Gastrocnemius medialis (tissue), 4 donors: ENCODE data around the gene STXBP4. TPM values are rescaled to one million over a fixed set of nuclear protein-coding genes. Genes with fewer than 3 reads are reported as not detected.

ENCODE experiments used
- ATAC-seq, 2 donors: fragments of 150-250 bp; one replicate each; pipeline ENCODE4 v1.9.1; 2016
- DNase-seq, 2 donors: peaks; one replicate each; pipeline ENCODE4 v3.0.0-alpha.2; 2019
- H3K27ac ChIP-seq, 4 donors: fragments of 200-600 bp; sonication (generic); 1 replicate in 1 of 4; 2 replicates in 3 of 4; pipeline ENCODE4 v1.5.1; 2016 to 2018; ENCODE audit warnings: mild to moderate bottlenecking in 2 of 4, moderate library complexity in 1 of 4
- H3K27me3 ChIP-seq, 3 donors: fragments of 200-600 bp; sonication (generic) in 2 of 3; 1 replicate in 1 of 3; 2 replicates in 2 of 3; pipeline versions ENCODE4 v1.5.1 to v1.6.0; 2016 to 2019; ENCODE audit warnings: mild to moderate bottlenecking in 1 of 3, moderate library complexity in 1 of 3
- H3K36me3 ChIP-seq, 2 donors: fragments of 200-600 bp; sonication (generic) in 1 of 2; one replicate each; pipeline ENCODE4 v1.5.1; 2017 to 2018
- H3K4me1 ChIP-seq, 2 donors: fragments of 200-600 bp; sonication (generic) in 1 of 2; one replicate each; pipeline ENCODE4 v1.5.1; 2016 to 2017; ENCODE audit warnings: mild to moderate bottlenecking in 2 of 2
- H3K4me3 ChIP-seq, 4 donors: fragments of 200-600 bp; sonication (generic) in 3 of 4; 1 replicate in 1 of 4; 2 replicates in 3 of 4; pipeline ENCODE4 v1.5.1; 2016 to 2019; ENCODE audit warnings: mild to moderate bottlenecking in 2 of 4
- H3K9me3 ChIP-seq, 3 donors: fragments of 200-600 bp; sonication (generic) in 2 of 3; 1 replicate in 1 of 3; 2 replicates in 2 of 3; pipeline ENCODE4 v1.5.1; 2016 to 2019
- CTCF ChIP-seq, 5 experiments: fragments of 450-650 bp in 3 of 5; fragments of 200-600 bp in 2 of 5; sonication (generic) in 2 of 5; IDR thresholded peaks in 4 of 5; conservative IDR thresholded peaks in 1 of 5; 1 replicate in 4 of 5; 2 replicates in 1 of 5; pipeline ENCODE4 v1.5.1; 2016 to 2019; ENCODE audit warnings: antibody characterized with exemption in 5 of 5, mild to moderate bottlenecking in 3 of 5, moderate library complexity in 3 of 5
- POLR2A ChIP-seq, 2 donors: fragments of 450-650 bp; IDR thresholded peaks; one replicate each; pipeline ENCODE4 v1.6.1; 2017; ENCODE audit warnings: antibody characterized with exemption in 2 of 2, mild to moderate bottlenecking in 2 of 2, moderate library complexity in 2 of 2
- in situ Hi-C, 4 donors: fragments of 200-750 bp; cut with MboI; loops; one replicate each; pipeline versions ENCODE4 v1.15.0 to v1.8.0; 2017; ENCODE audit warnings: low sequenced_read_pairs in 4 of 4
- intact Hi-C: fragments of 100-400 bp; cut with DNase I; formaldehyde crosslinking; loops from one replicate; pipeline ENCODE4 v1.15.1; 2023; ENCODE audit warnings: low total_unique reads
- total RNA-seq, 4 donors: library from RNA; depleted of rRNA; stranded (reverse); fragments of >200 nt; gene quantifications; one replicate each; pipeline versions ENCODE4 v1.1.0 to v1.2.3, GENCODE V29; 2016

Gene STXBP4
- total RNA-seq, 4 donors from 2014 or later: 1.4 to 20.7 (median 9.6) TPM

GRCh38 chr17:55056526-55056925 lies 88.0 kb downstream of the STXBP4 start:
- DNase-seq: no peak
- no peak for ATAC-seq
- intact Hi-C loops: no loop called here
- H3K4me1 ChIP-seq: no peaks in the 10 kb centered on the region
- no peak overlapping the region for H3K4me3 ChIP-seq
- no peaks in the 10 kb centered on the region for H3K27me3 ChIP-seq
- in situ Hi-C loops: loop anchor here in 1 of 4 donors (10.0 kb wide), 1 partner anchor 238 kb away; no protein-coding TSS in a partner anchor
- no peak for TF ChIP-seq POLR2A (IDR thresholded peaks at IDR 0.05)
- TF ChIP-seq CTCF (IDR thresholded peaks at IDR 0.05 in 4 of 5, conservative IDR thresholded peaks at IDR 0.05 in 1 of 5): no peak
- H3K27ac ChIP-seq: no peak overlapping the region
- no peaks in the 10 kb centered on the region for H3K36me3 ChIP-seq
- H3K9me3 ChIP-seq: no peaks in the 10 kb centered on the region

- H3K4me1 ChIP-seq: no peaks in the 10 kb centered on the region
- H3K36me3 ChIP-seq: no peaks in the 10 kb centered on the region
- no peak overlapping the region for H3K27ac ChIP-seq
- no peak for TF ChIP-seq CTCF (IDR thresholded peaks at IDR 0.05 in 4 of 5, conservative IDR thresholded peaks at IDR 0.05 in 1 of 5)
- no peak for TF ChIP-seq POLR2A (IDR thresholded peaks at IDR 0.05)
- no peaks in the 10 kb centered on the region for H3K27me3 ChIP-seq
- ATAC-seq (no peak), DNase-seq (no peak)
- intact Hi-C loops: no loop called here
- H3K9me3 ChIP-seq: no peaks in the 10 kb centered on the region
- H3K4me3 ChIP-seq: no peak overlapping the region
- in situ Hi-C loops: loop anchor here in 1 of 4 donors (10.0 kb wide), 1 partner anchor 238 kb away; no protein-coding TSS in a partner anchor
These were observed 88.6 kb downstream of the STXBP4 start for GRCh38 chr17:55057184-55057583.

- no peak for DNase-seq
- no peaks in the 10 kb centered on the region for H3K36me3 ChIP-seq
- ATAC-seq: no peak
- H3K27ac ChIP-seq: no peak overlapping the region
- no peak overlapping the region for H3K4me3 ChIP-seq
- intact Hi-C loops: no loop called here
- TF ChIP-seq CTCF (IDR thresholded peaks at IDR 0.05 in 4 of 5, conservative IDR thresholded peaks at IDR 0.05 in 1 of 5) (no peak), POLR2A (IDR thresholded peaks at IDR 0.05) (no peak)
- no peaks in the 10 kb centered on the region for H3K27me3 ChIP-seq
- in situ Hi-C loops: loop anchor here in 1 of 4 donors (10.0 kb wide), 1 partner anchor 235 kb away; no protein-coding TSS in a partner anchor
- H3K4me1 ChIP-seq: no peaks in the 10 kb centered on the region
- H3K9me3 ChIP-seq: no peaks in the 10 kb centered on the region
These were observed 91.2 kb downstream of the STXBP4 start for GRCh38 chr17:55059724-55060123.

GRCh38 chr17:55062921-55063320 lies 94.4 kb downstream of the STXBP4 start:
- in situ Hi-C loops: no loop called here
- H3K9me3 ChIP-seq: no peaks in the 10 kb centered on the region
- no peak for DNase-seq
- no peaks in the 10 kb centered on the region for H3K4me1 ChIP-seq
- H3K4me3 ChIP-seq: no peak overlapping the region
- ATAC-seq: no peak
- TF ChIP-seq POLR2A (IDR thresholded peaks at IDR 0.05) (no peak), CTCF (IDR thresholded peaks at IDR 0.05 in 4 of 5, conservative IDR thresholded peaks at IDR 0.05 in 1 of 5) (no peak)
- H3K36me3 ChIP-seq: no peaks in the 10 kb centered on the region
- H3K27ac ChIP-seq: no peak overlapping the region
- intact Hi-C loops: no loop called here
- no peaks in the 10 kb centered on the region for H3K27me3 ChIP-seq
